Transverse colon (tissue), 4 donors: ENCODE measurements around the gene ANKS3. TPM values are rescaled to one million over a fixed set of nuclear protein-coding genes. Genes with fewer than 3 reads are reported as not detected.
A peak's percentile ranks its signal among the peaks of the same experiment; 100 is the strongest.

Source experiments
- DNase-seq: peaks from one replicate; pipeline ENCODE4 v3.0.0-alpha.2; 2019
- H3K27ac ChIP-seq, 4 donors: fragments of 200-600 bp; sonication (generic); 2 replicates each; pipeline ENCODE4 v1.5.1; 2016 to 2018; ENCODE audit warnings: inconsistent platforms in 4 of 4
- H3K27me3 ChIP-seq: fragments of 200-600 bp; sonication (generic); 2 replicates; pipeline ENCODE4 v1.5.1; 2017; ENCODE audit warnings: inconsistent platforms
- H3K36me3 ChIP-seq, 4 donors: fragments of 200-600 bp; sonication (generic); 2 replicates each; pipeline ENCODE4 v1.5.1; 2017 to 2019; ENCODE audit warnings: inconsistent platforms in 4 of 4
- H3K4me1 ChIP-seq, 4 donors: fragments of 200-600 bp; sonication (generic); 2 replicates each; pipeline ENCODE4 v1.5.1; 2017 to 2020; ENCODE audit warnings: inconsistent platforms in 4 of 4
- H3K4me3 ChIP-seq, 4 donors: fragments of 200-600 bp; sonication (generic); 1 replicate in 1 of 4; 2 replicates in 3 of 4; pipeline versions ENCODE4 v1.5.1 to v1.6.1; 2017 to 2019; ENCODE audit warnings: inconsistent platforms in 4 of 4
- H3K9me3 ChIP-seq, 2 donors: fragments of 200-600 bp; sonication (generic); 2 replicates each; pipeline ENCODE4 v1.5.1; 2017 to 2019; ENCODE audit warnings: inconsistent platforms in 2 of 2
- CTCF ChIP-seq, 5 experiments: fragments of 200-600 bp in 3 of 5; fragments of 450-650 bp in 2 of 5; sonication (generic) in 3 of 5; IDR thresholded peaks; 1 replicate in 2 of 5; 2 replicates in 3 of 5; pipeline ENCODE4 v1.5.1; 2016 to 2017; ENCODE audit warnings: antibody characterized with exemption in 5 of 5, inconsistent platforms in 3 of 5, mild to moderate bottlenecking in 2 of 5, moderate library complexity in 1 of 5
- EP300 ChIP-seq: sonication (generic); formaldehyde crosslinking; IDR thresholded peaks from one replicate; pipeline ENCODE4 v1.6.1; 2017; ENCODE audit warnings: antibody characterized with exemption, low read depth
- POLR2A ChIP-seq: fragments of 450-650 bp; IDR thresholded peaks from one replicate; pipeline ENCODE4 v1.6.1; 2016; ENCODE audit warnings: antibody characterized with exemption, mild to moderate bottlenecking, moderate library complexity
- POLR2AphosphoS5 ChIP-seq, 3 donors: sonication (generic); formaldehyde crosslinking; IDR thresholded peaks; one replicate each; pipeline ENCODE4 v1.6.1; 2016; ENCODE audit warnings: antibody characterized with exemption in 3 of 3
- WGBS, 2 donors: methylation state at CpG; one replicate each; pipeline ENCODE4 v1.1.5; 2018; ENCODE audit warnings: low coverage in 1 of 2; 5-methylcytosine and 5-hydroxymethylcytosine counted together
- in situ Hi-C, 4 donors: fragments of 200-750 bp; cut with MboI; loops; one replicate each; pipeline versions ENCODE4 v1.15.0 to v1.15.1; 2017; ENCODE audit warnings: low sequenced_read_pairs in 3 of 4, low pct_ligation_motif_present in 1 of 4, low pct_unique_long_range_greater_than_20kb in 1 of 4
- intact Hi-C: fragments of 100-400 bp; cut with DNase I; formaldehyde crosslinking; loops from one replicate; pipeline ENCODE4 v1.15.1; 2023; ENCODE audit warnings: low total_unique reads
- total RNA-seq, 4 donors: library from RNA; depleted of rRNA; stranded (reverse); fragments of >200 nt; gene quantifications; one replicate each; pipeline ENCODE4 v1.1.0, GENCODE V29; 2016

Gene ANKS3
- total RNA-seq, 4 donors from 2014 or later, result 14.9 to 38.4 (median 25.0) TPM

GRCh38 chr16:4666537-4667202 lies 67.4 kb downstream of the ANKS3 start:
- no peak overlapping the region for H3K4me3 ChIP-seq
- DNase-seq, result no peak
- 89% methylated on average over 19 of the region's 20 CpGs; no CpG with 5 or more reads in 1 of the 2 donors for WGBS, 2 donors
- H3K27me3 ChIP-seq, result no peaks in the 10 kb centered on the region
- in situ Hi-C loops, result no loop called here
- H3K36me3 ChIP-seq, result peaks cover 0 to 37% (median 6%) of the 10 kb centered on the region in 4 donors
- H3K27ac ChIP-seq, result no peak overlapping the region
- H3K9me3 ChIP-seq, result no peaks in the 10 kb centered on the region
- TF ChIP-seq POLR2A (no peak), CTCF (IDR thresholded peaks at IDR 0.05) (no peak), EP300 (no peak), POLR2AphosphoS5 (IDR thresholded peaks at IDR 0.05) (no peak)
- intact Hi-C loops, result no loop called here
- H3K4me1 ChIP-seq, result peaks cover 9 to 32% (median 20%) of the 10 kb centered on the region in 4 donors

GRCh38 chr16:4664538-4665418 lies 69.3 kb downstream of the ANKS3 start:
- WGBS, 2 donors, result 0 to 46% methylated on average over 2 to 26 of the region's 26 CpGs
- peak; percentile 73 for DNase-seq
- H3K4me1 ChIP-seq, result peaks cover 9 to 37% (median 20%) of the 10 kb centered on the region in 4 donors
- peak overlapping the region; percentile 59 to 74 (median 62) for H3K27ac ChIP-seq
- H3K4me3 ChIP-seq, result no peak overlapping the region
- in situ Hi-C loops, result no loop called here
- intact Hi-C loops, result no loop called here
- H3K27me3 ChIP-seq, result no peaks in the 10 kb centered on the region
- H3K36me3 ChIP-seq, result peaks cover 0 to 24% (median 2%) of the 10 kb centered on the region in 4 donors
- H3K9me3 ChIP-seq, result no peaks in the 10 kb centered on the region
- no peak for TF ChIP-seq EP300
- peak in 2 of 3 donors; percentile 38 to 44 for TF ChIP-seq POLR2AphosphoS5 (IDR thresholded peaks at IDR 0.05)
- TF ChIP-seq POLR2A, result peak; percentile 34

- TF ChIP-seq POLR2A, result no peak
- no peak for TF ChIP-seq POLR2AphosphoS5 (IDR thresholded peaks at IDR 0.05)
- 79 to 92% methylated on average over 2 to 19 of the region's 25 CpGs for WGBS, 2 donors
- no peaks in the 10 kb centered on the region for H3K27me3 ChIP-seq
- peak overlapping the region; percentile 59 to 74 (median 62) for H3K27ac ChIP-seq
- intact Hi-C loops (no loop called here), in situ Hi-C loops (no loop called here)
- peak; percentile 53 for DNase-seq
- H3K4me3 ChIP-seq, result no peak overlapping the region
- H3K4me1 ChIP-seq, result peaks cover 9 to 38% (median 20%) of the 10 kb centered on the region in 4 donors
- peaks cover 0 to 15% (median 2%) of the 10 kb centered on the region in 4 donors for H3K36me3 ChIP-seq
- H3K9me3 ChIP-seq, result no peaks in the 10 kb centered on the region
Measured at GRCh38 chr16:4663777-4664465, 70.2 kb downstream of the ANKS3 start.

GRCh38 chr16:4663465-4663776 lies 70.7 kb downstream of the ANKS3 start:
- H3K27ac ChIP-seq, result peak overlapping the region; percentile 59 to 74 (median 62)
- peaks cover 9 to 38% (median 20%) of the 10 kb centered on the region in 4 donors for H3K4me1 ChIP-seq
- intact Hi-C loops (no loop called here), in situ Hi-C loops (no loop called here)
- no peak for TF ChIP-seq POLR2AphosphoS5 (IDR thresholded peaks at IDR 0.05)
- peaks cover 0 to 14% (median 2%) of the 10 kb centered on the region in 4 donors for H3K36me3 ChIP-seq
- no peak overlapping the region for H3K4me3 ChIP-seq
- DNase-seq, result no peak
- H3K9me3 ChIP-seq, result no peaks in the 10 kb centered on the region
- H3K27me3 ChIP-seq, result no peaks in the 10 kb centered on the region
- WGBS, 2 donors, result 33 to 54% methylated on average over 1 to 5 of the region's 5 CpGs

GRCh38 chr16:4661661-4662060 lies 72.4 kb downstream of the ANKS3 start:
- DNase-seq, result no peak
- Histone ChIP-seq H3K9me3 (no peaks in the 10 kb centered on the region), H3K27ac (no peak overlapping the region), H3K27me3 (no peaks in the 10 kb centered on the region), H3K36me3 (peaks cover 0 to 10% (median 4%) of the 10 kb centered on the region in 4 donors), H3K4me1 (peaks cover 9 to 38% (median 20%) of the 10 kb centered on the region in 4 donors), H3K4me3 (no peak overlapping the region)
- 93% methylated on average over 11 of the region's 11 CpGs; no CpG with 5 or more reads in 1 of the 2 donors for WGBS, 2 donors
- TF ChIP-seq POLR2A (no peak), CTCF (IDR thresholded peaks at IDR 0.05) (no peak), EP300 (no peak), POLR2AphosphoS5 (IDR thresholded peaks at IDR 0.05) (no peak)
- in situ Hi-C loops, result no loop called here
- intact Hi-C loops, result no loop called here
